ENCODE data around the gene PPP1R9B.
A peak's percentile ranks its signal among the peaks of the same experiment; 100 is the strongest.

- TF ChIP-seq CTCF (IDR thresholded peaks at IDR 0.05; ENCODE audit: low read depth, low read length, missing input control) (no peak), TAF1 (conservative IDR thresholded peaks at IDR 0.05) (no peak), RAD21 (IDR thresholded peaks at IDR 0.05) (no peak), REST (IDR thresholded peaks at IDR 0.05) (no peak), RXRA (IDR thresholded peaks at IDR 0.05) (peak in 1 of 2 donors; percentile 47), FOXA2 (IDR thresholded peaks at IDR 0.05) (no peak), YY1 (IDR thresholded peaks at IDR 0.05) (no peak), MAX (IDR thresholded peaks at IDR 0.05) (no peak), GABPA (IDR thresholded peaks at IDR 0.05 in 1 of 2, conservative IDR thresholded peaks at IDR 0.05 in 1 of 2) (no peak), JUND (IDR thresholded peaks at IDR 0.05) (no peak)
Observed at GRCh38 chr17:50113624-50114320, 36.7 kb downstream of the PPP1R9B start.

All from liver (tissue), 3 donors.